HG03460 (cell line): ENCODE data around the gene RASAL1.
"Not testable (repeated sequence)": the region's sequence is repeated elsewhere in the genome, so short reads cannot be mapped to it uniquely, and the experiment has no call there.

Experiments used
- ATAC-seq: cut with Tn5 transposase; IDR thresholded peaks from one replicate; pipeline ENCODE4 v1.9.1; 2021; ENCODE audit not compliant: unreplicated experiment

Gene RASAL1

GRCh38 chr12:113119980-113120669, 15.4 kb downstream of the RASAL1 start:
- ATAC-seq, result no peak

GRCh38 chr12:113118142-113118541, 17.4 kb downstream of the RASAL1 start:
- no peak for ATAC-seq

- not testable (repeated sequence) for ATAC-seq
These were observed 17.9 kb downstream of the RASAL1 start for GRCh38 chr12:113117684-113118083.

GRCh38 chr12:113116875-113117274, 18.7 kb downstream of the RASAL1 start:
- no peak for ATAC-seq

GRCh38 chr12:113115455-113116126, 20.0 kb downstream of the RASAL1 start:
- ATAC-seq, result no peak

GRCh38 chr12:113114447-113115178, 20.9 kb downstream of the RASAL1 start:
- ATAC-seq, result no peak

GRCh38 chr12:113113397-113113796, 22.2 kb downstream of the RASAL1 start:
- ATAC-seq, result no peak

GRCh38 chr12:113112043-113112899, 23.3 kb downstream of the RASAL1 start:
- no peak for ATAC-seq

GRCh38 chr12:113111247-113111646, 24.3 kb downstream of the RASAL1 start:
- no peak for ATAC-seq

GRCh38 chr12:113109872-113110599, 25.5 kb downstream of the RASAL1 start:
- ATAC-seq, result no peak

- no peak for ATAC-seq
These were observed 26.2 kb downstream of the RASAL1 start for GRCh38 chr12:113109360-113109759.

- no peak for ATAC-seq
These were observed 27.3 kb downstream of the RASAL1 start for GRCh38 chr12:113108308-113108707.

GRCh38 chr12:113106361-113106760, 29.2 kb downstream of the RASAL1 start:
- ATAC-seq, result no peak

GRCh38 chr12:113105606-113106271, 29.8 kb downstream of the RASAL1 start:
- no peak for ATAC-seq

- no peak for ATAC-seq
These were observed 30.5 kb downstream of the RASAL1 start for GRCh38 chr12:113104953-113105510.

GRCh38 chr12:113103756-113104450, 31.7 kb downstream of the RASAL1 start:
- no peak for ATAC-seq

- ATAC-seq, result no peak
These were observed 32.8 kb downstream of the RASAL1 start for GRCh38 chr12:113102811-113103210.

- no peak for ATAC-seq
These were observed 33.8 kb downstream of the RASAL1 start for GRCh38 chr12:113101751-113102150.

GRCh38 chr12:113099764-113100163, 35.8 kb downstream of the RASAL1 start:
- ATAC-seq, result no peak
